ENCODE measurements around the gene EPB41L3.

The EPB41L3 gene

GRCh38 chr18:5397102-5397501, 146.7 kb downstream of the EPB41L3 start:
- DNase-seq, result no peak

- DNase-seq, result no peak
Measured at GRCh38 chr18:5395860-5396448, 147.8 kb downstream of the EPB41L3 start.

GRCh38 chr18:5393779-5394178, 150.0 kb downstream of the EPB41L3 start:
- DNase-seq, result no peak

GRCh38 chr18:5391409-5391808, 152.4 kb downstream of the EPB41L3 start:
- DNase-seq, result no peak

GRCh38 chr18:5389356-5389755, 154.4 kb downstream of the EPB41L3 start:
- no peak for DNase-seq

GRCh38 chr18:5388896-5389295, 154.9 kb downstream of the EPB41L3 start:
- DNase-seq, result no peak

GRCh38 chr18:5380586-5380985, 163.2 kb downstream of the EPB41L3 start:
- no peak for DNase-seq

- DNase-seq, result no peak
Measured at GRCh38 chr18:5376986-5377385, 166.8 kb downstream of the EPB41L3 start.

- no peak for DNase-seq
Measured at GRCh38 chr18:5370332-5370731, 173.5 kb downstream of the EPB41L3 start.

GRCh38 chr18:5369513-5369912, 174.3 kb downstream of the EPB41L3 start:
- no peak for DNase-seq

GRCh38 chr18:5365443-5365842, 178.4 kb downstream of the EPB41L3 start:
- no peak for DNase-seq

- DNase-seq, result no peak
Measured at GRCh38 chr18:5350636-5351035, 193.2 kb downstream of the EPB41L3 start.
